Smooth muscle cell of the brain vasculature (primary cell): Measurements from ENCODE around the gene POLR1A.

Experiments used
- DNase-seq: peaks from one replicate; pipeline ENCODE4 v3.0.0-alpha.2; 2012; ENCODE audit warnings: low read depth, low spot score

The POLR1A gene

DNA sequence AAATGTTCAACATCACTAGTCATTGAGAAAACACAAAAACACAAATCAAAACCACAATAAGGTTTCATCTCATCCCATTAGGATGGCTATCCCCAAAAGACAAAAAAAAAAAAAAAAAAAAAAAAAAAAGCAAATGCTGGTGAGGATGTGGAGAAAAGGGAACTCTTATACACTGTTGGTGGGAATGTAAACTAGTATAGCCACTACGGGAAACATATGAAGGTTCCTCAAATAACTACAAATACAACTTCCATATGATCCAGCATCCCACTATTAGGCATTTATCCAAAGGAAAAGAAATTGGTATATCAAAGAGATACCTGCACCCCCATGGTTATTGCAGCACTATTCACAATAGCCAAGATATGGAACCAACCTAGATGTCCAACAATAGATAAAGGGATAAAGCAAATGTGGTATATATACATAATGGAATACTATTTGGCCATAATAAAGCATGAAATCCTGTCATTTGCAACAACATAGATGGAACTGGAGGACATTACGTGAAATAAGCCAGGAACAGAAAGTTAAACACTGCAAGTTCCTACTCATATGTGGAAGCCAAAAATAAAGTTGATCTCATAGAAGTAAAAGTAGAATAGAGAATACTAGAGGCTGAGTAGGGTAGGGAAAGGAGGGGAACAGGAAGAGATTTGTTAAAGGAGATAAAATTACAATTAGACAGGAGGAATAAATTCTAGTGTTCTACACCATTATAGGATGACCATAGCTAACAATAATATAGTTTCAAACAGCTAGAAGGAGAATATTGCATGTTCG lies 8.4 kb downstream of the POLR1A start:
- DNase-seq = no peak

DNA sequence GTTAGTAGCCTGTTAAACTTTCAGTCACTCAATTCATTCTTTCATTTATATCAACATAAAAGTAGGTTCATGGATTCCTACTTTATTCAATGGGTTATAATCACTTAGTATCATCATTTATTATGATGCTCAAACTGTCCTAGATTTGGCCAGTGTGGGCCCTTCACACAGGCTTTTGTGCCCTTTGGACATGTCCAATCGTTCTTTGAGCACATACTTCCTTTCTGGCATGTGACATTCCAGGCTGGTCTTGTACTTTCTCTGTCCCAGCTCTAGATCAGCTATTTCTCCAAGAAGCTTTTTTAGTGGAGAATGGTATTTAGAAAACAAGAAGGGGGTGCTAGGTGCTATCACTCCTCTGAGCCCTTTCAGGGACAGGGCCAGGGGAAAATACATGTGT lies 11.5 kb downstream of the POLR1A start:
- DNase-seq = no peak

DNA sequence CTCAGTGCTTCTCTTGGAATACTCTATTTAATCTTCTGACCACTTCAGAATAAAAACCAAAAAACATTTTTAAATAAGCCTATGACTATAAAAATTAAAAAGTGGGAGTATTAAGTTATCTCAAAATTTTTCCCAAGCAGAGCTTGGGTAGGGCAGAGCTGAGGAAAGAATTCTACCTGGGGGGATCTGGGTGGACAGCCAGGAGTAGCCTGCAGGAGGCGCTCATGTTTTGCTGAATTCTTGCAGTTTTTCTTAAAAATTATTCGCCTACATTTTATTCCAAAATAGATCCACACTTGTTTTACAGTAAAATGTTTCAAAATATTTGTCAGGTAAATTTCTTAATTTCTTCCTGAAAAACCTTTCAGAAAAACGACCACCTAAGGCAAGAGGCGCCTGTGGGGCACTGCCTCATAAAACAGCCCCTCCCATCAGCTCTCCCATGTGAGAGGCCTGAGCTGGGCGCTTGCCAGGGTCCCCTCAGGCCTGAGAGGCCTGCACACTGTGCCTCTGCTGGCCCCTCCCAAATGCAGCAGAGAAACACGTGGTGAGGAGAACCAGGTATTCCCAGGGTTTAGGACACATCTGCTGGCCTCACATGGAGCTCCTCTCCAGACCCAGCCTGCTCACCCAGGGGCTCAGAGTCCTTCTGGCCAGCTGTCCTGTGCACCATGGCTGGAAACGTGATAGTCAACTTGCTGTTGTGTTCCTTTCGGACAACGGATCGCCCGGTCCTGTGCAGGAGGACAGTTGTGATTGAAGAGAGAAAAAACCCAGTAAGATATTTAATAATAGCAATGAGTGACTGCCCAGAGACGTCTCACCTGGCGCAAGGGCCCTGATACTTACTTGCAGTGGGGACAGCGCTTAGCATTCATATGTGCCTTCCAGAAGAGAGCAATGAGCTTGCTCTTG lies 17.5 kb downstream of the POLR1A start:
- no peak for DNase-seq

DNA sequence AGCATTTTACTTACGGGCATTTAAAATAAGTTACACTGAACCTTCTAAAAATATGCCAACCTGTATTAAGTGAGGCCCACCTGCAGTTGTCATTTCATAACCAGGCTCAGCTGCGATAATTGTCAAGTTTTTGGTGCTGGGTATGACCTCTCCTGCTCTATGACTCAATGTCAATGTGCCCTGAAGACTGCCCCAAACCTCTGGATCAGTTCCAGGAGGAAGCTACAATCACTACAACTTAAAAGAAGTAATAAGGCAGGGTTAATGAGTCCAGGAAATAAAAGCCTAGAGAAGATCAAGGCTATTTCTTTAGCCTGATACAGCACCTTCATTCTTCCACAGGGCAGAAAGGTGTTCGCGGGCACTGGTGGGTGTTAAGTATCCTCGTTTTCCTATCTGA lies 22.9 kb downstream of the POLR1A start:
- no peak for DNase-seq

DNA sequence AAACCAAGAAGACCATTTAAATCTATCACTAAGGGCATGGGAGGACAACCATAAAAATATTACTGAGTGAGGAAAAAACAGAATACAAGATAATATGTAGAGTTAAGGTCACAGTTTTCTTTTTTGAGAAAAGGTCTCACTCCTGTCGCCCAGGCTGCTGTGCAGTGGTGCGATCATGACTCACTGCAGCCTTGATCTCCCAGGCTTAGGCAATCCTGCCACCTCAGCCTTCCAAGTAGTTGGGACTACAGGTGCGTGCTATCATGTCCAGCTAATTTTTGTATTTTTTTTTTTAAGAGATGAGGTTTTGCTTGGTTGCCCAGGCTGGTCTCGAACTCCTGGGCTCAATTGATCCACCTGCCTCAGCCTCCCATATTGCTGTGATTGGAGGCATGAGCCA lies 24.0 kb downstream of the POLR1A start:
- no peak for DNase-seq

DNA sequence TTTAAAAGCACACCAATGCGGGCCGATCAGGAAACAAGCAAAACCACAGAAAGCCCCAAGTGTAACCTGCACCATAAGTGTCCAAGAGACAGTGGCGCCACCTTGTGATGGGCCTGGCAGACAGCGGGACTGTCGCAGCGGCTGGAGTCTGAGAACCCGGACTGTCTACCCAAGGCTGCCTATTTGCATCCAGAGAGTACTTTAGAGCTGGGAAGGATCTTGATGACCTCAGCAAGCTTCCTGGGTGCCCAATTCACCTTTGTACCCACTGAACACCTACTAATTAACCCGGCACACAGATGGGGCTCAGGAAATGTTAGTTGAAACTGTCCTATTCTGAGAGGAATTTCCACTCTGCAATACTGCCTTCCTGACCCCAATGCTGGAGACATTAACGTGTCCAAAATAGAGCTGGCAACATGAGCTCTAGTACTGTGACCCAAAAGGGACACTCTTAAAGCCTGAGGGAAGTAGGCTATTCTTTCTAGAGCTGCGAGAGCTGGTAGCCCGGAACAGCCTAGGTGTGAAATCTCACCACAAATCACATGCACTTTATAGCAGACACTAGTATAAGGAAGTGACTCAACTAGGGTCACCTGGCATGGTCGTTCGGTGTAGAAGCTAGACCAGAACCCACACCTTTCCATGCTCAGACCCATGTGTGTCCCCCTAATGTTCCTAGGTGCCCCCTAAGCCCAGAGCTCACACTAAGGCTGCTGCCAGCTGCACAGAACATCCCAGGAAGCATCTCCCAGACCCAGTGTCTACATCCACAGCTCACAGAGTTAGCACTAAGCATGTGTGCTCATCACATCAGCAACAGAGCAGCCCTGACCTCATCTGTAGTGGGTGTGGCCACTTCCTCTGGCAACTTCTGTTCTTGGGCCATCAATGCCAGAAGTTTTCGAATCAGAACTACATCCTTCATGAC lies 25.4 kb downstream of the POLR1A start:
- no peak for DNase-seq

DNA sequence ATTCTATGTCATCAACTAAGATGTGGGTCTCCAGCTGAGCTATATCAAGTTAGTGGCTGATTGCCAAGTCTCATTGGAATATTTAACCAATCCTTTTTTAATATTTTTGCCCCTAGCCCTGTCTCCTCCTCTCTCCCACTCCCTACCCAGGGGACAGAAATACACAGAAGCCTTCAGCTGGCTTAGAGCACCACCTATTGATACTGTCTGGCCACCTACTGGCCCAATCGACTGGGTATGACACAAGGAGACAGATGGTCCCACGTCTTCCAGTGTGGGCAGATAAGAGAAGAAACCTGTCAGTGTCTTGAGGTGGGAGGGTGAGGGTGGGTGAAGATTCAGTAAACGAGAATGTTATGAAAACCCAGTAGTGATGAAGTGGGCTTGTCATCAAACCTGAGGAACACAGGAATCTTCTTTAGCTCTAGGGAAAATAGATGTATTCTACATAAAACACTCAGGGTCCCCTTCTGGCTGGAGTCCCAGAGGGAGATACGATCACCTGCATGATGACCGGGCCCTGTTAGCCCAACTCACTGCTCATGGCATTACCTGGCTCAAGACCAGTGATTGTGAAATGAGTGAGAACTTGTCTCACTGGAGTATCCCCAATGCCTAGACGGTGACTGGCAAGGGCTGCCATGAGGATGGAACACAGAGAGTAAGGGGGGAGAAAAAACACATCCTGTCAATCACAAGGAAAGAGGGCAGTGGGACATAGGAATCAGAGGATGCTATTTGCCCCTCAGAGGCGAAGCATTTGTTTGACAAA lies 26.7 kb downstream of the POLR1A start:
- DNase-seq = no peak

DNA sequence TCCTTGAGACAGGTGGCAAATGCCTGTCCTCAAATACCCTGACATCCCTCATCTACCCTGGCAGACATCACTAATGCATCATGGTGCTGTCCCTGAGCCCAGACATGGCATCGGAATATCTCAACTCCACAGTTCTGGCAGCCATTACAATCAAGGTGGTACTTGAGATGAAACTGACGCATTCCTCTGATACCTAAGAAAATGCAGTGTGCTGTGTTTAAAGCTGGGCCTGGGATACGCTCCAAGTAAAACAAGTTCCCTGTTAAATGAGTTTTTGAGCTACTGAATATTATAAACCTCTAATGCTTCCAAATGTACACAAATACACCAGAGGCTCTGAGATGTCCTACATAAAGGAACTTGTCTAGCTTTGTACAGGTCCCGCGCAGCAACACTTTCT lies 29.8 kb downstream of the POLR1A start:
- no peak for DNase-seq

DNA sequence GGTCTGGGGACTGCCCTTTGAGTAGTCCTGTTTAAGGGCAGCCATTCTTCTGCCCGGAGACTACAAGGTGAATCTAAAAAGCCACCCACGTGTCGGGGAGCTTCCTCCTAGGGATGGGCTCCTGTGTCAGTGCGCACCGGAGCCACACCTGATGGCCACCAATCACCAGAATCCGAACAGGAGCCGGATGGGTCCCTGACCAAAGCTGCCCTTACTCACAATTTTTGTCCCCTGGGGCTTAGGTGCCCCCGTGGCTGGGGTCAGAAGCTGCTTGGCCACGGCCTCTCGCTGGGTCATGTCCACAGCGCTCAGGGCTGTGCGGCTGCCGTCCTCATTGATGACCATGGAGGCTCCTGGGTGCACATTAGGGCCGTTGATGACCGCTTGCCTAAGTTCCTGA lies 30.9 kb downstream of the POLR1A start:
- DNase-seq = no peak

DNA sequence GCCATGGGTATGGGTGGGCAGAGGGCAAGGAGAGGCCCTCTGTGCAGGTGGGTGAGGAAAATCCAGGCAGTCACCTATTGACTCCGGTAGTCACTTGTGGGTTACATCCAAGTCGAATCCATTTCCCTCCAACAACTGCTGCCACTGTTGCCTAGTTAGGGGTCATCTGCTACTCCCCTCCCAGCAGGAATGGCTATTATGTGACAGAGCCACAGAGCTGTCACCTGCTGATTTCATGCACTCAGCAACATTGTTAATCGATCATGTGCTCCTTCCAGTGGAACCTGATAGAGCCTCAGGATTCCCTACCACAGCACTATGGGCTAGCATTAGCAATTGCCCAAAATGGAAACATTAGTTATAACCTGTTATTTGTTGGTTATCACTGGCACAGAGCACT lies 31.4 kb downstream of the POLR1A start:
- DNase-seq = no peak

DNA sequence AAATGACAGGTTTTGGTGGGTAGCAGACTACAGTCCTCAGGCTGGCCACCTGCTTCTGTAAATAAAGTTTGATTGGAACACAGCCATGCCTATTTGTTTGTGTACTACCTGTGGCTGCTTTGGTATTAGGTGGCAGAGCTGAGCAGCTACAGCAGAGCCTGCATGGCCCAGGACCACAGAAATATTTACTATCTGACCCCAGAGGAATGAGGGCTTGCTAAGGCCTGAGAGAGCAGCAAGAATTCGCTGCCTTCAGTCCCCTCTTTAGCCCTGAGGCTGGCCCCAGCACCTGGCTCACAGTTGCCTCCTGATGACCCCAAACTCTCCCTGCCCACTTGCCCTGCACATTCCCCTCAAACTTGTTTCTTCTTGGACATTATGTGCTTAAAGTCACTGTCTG lies 32.5 kb downstream of the POLR1A start:
- DNase-seq = no peak

DNA sequence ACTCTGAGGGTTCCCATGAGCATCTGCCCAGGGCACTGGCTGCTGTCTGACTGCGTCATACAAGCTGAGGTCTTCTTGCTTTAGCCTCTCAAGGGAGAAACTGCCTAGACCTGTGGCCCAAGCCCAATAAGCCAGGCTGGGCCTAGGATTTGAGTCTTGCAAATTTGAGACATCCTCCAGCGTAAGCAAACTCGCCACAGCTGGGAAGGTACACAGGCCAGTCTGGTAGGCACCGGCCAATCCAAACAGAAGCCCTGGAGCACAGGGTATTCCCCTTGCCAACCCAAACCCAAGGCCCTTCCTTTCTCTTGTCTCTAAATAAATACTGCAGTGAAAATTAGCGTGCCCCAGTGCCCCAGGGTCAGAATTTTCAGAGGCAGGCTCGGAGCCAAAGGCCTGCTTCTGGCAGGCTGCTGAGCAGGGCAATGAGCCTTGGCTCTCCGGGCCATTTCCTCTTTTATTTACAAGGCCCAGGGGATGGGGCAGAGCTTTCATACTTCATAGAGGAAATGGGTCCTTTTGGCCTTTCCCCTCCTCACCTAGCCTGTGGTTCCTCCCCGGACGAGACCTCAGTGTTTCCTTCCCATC lies 33.3 kb downstream of the POLR1A start:
- DNase-seq = peak; percentile 84

DNA sequence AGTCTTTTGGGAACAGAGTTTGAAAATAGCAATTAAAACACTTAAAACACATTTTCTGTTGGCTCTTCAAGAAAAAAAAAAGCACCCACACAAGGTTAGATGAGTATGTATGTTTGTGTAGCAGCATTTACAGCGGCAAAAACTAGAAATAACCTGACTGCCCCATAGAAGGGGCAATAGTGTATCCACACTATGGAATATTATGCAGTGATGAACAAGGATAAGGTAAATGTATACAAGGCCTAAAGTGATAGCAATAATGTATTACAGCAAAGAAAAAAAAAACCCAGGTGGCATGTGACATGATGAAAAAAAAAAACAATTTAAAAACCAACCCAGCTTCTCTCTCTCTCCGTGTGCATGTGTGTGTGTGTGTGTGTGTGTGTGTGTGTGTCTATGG lies 34.8 kb downstream of the POLR1A start:
- no peak for DNase-seq

DNA sequence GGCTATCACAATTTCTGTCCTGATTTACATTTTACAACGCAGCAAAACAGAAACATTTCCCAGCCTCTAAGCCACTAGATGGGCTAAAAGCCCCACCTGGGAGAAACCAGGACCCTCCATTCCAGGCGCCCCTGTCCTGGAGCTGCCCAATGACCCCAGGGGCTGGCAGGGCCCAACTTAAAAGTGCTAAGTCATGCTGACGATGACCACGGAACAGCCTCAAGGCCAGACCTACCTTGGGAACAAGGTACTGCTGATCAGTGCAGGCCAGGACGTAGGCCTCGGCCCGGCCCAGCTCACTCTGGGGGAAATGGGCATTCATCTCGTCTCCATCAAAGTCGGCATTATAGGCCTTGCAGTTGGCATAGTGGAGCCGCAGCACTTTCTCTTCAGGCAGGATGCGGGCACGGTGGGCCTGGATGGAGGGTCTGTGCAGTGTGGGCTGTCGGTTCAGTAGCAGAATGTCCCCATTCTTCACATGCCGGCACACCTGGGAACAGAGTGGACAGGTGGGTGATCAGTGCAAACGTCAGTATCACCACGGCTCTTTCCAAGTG lies 35.8 kb downstream of the POLR1A start:
- no peak for DNase-seq

DNA sequence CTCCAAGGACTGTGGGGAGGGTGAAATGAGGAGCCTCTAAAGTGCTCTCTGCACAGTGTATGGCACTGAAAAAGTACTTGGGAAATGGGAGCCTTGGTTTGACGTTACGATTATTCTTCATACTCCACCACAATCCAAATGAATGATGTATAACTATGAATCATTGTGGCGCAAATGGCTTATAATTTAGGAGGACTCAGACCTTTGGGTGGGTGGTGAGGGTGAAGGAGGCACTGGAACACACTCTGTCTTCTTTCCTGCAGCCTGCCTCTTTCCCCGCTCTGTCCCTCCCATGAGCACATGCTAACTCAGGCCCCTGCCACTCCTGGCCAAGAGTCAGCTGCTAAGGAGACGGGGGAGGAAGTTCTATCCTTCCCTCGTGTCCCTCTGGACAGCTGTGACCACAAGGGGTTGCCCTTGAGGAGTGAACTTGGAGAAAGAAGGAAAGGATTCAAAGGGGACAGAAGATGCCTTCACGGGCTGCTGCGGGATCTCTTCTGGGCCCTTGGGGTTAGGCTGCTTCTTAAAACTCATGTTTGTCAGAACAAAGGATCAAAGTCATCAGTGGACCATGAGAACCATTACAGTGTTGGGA lies 36.5 kb downstream of the POLR1A start:
- no peak for DNase-seq

DNA sequence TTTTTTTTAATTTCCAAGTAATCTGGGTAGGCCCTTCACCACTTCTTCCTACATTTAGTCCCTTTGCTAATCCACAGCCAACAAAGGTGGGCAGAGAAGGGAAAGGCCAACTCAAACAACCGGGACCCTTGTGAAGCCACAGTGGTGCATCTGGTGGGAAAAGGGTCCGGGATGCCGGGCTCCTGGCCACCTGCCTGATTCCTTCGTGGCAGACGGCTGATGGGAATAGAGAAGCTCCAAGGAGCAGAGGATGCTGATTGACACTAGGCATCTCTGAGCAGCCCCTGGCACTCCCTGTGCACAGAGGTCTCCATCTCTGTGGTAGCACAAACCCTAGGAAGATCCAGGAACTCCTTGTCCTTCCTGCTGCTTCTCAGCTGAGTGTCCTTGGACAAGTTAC lies 37.0 kb downstream of the POLR1A start:
- DNase-seq = no peak

DNA sequence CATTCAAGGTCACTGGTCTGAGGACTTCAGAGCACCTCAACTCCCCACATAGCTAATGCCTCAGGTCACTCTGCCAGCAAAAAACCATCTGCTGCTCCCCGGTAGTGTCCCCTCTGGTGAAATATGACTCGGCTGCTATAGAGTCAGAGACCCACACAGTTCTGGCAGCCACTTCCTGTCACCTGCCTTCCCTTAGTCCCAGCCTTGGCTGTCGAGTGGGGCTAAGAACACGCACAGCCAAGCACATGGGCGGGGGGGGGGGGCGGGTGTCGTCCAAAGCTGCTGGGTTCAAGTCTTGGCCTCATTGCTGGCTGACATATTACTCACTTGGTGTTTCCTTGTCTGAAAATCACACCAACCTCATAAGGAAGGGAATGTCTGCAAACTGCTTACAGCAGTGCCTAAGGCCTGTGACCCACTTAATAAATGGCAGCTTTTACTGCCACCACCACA lies 37.5 kb downstream of the POLR1A start:
- no peak for DNase-seq

DNA sequence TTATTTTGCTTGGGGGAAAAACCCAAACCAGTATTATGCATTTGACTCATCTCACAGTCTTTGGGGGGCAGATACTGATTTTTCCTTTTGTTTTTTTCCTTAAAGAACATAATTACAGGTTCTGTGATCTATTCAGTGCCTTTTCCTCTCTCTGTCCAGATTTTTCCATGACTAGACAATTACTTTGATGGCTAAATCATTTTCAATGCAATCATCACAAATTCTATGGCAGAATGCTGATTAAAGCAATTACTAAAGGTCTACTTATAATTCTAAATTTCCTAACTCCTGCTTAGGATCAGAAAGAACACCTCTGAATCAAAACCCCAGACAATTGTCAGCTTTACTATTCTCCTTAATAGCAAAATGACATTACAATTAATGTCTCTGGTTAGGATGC lies 38.8 kb downstream of the POLR1A start:
- DNase-seq = no peak

DNA sequence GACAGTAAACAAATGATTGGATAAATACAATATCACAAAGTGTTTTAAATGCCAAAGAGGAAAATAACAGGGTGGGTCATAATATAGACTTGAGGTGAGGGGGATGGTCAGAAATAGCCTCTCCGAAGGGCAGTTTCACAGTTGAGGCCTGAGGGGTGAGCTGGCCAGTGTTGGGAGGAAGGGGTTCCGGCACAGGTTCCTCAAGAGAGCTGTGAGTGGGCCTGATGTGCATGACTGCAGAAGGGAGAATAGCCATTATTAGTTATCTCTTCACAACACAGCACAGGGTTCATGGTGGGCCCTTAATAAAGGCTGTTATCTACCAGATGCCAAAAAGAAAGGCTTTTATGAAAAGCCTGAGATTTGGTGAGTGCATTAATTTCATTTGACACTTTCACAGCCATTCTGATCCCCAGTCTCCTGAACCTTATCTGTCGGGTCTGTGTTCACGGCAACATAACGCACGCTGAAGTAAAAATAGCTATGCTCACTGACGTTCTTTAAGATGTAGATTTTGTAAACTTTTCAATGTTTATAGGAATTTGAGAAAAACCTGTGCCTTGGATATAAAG lies 39.6 kb downstream of the POLR1A start:
- no peak for DNase-seq

DNA sequence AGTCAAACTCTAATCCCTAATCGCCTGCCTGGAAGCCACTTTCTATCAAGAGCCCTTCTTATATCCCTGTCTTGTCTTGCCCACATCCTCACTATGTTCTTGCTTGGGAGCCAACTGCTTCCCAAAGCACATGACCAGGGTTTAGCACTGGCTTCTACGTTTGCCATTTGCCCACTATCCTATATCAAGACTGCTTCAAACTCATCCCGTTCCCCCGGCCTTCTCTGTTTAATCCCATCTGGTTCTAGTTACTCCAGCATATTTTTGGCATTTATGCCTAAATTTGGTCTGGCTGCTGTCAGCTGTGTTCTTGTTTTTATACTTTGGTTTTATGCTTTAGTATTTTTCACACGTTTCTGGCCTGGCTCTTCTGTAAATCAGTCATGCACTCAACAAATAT lies 40.2 kb downstream of the POLR1A start:
- DNase-seq = no peak
